H1 (cell line): Measurements from ENCODE around the gene CXCR1. TPM values are rescaled to one million over a fixed set of nuclear protein-coding genes. Genes with fewer than 3 reads are reported as not detected.

Experiments
- CTCF ChIA-PET: fragments of 300-600 bp; sonication (Branson Sonifier 250); formaldehyde crosslinking; loops from one replicate; lab custom pipeline; 2021; ENCODE audit not compliant: partially characterized antibody; lab: Charles Lee
- POLR2A ChIA-PET: fragments of 300-600 bp; sonication (Branson Sonifier 250); formaldehyde crosslinking; loops from one replicate; lab custom pipeline; 2021; ENCODE audit warnings: inconsistent platforms; ENCODE audit not compliant: partially characterized antibody; lab: Charles Lee
- DNase-seq, 2 experiments: peaks; one replicate each; pipeline versions ENCODE4 v3.0.0 to v3.0.0-alpha.2; 2010 to 2022; ENCODE audit warnings: low spot score in 2 of 2, low read depth in 1 of 2, mixed read lengths in 1 of 2
- FAIRE-seq: peaks from 2 replicates; lab custom pipeline; 2011; peaks lifted over from hg19 to GRCh38; lab: Jason Lieb, UNC
- H2AFZ ChIP-seq: 2 replicates; pipeline ENCODE4 v1.8.1; 2012; ENCODE audit warnings: low read length, inconsistent platforms
- H2AK5ac ChIP-seq: 2 replicates; pipeline ENCODE4 v1.6.1; 2013; ENCODE audit warnings: low read depth, low read length
- H2BK120ac ChIP-seq: replicated peaks from 2 replicates; pipeline ENCODE3; 2013; ENCODE audit warnings: low read depth, low read length, inconsistent platforms
- H2BK12ac ChIP-seq: 2 replicates; pipeline ENCODE4 v1.6.1; 2013; ENCODE audit warnings: low read depth, low read length
- H2BK15ac ChIP-seq: 2 replicates; pipeline ENCODE4 v1.6.1; 2013; ENCODE audit warnings: low read length
- H2BK20ac ChIP-seq: 2 replicates; pipeline ENCODE4 v1.6.1; 2013; ENCODE audit warnings: low read length
- H2BK5ac ChIP-seq: 2 replicates; pipeline ENCODE4 v1.6.1; 2013; ENCODE audit warnings: low read depth, low read length
- H3K14ac ChIP-seq: 2 replicates; pipeline ENCODE4 v1.6.1; 2013; ENCODE audit warnings: inconsistent platforms; ENCODE audit not compliant: insufficient read length
- H3K18ac ChIP-seq: 2 replicates; pipeline ENCODE4 v1.6.1; 2013; ENCODE audit warnings: low read length; ENCODE audit errors: extremely low read depth
- H3K23ac ChIP-seq: 2 replicates; pipeline ENCODE4 v1.6.1; 2013; ENCODE audit warnings: inconsistent platforms; ENCODE audit not compliant: insufficient read length
- H3K23me2 ChIP-seq: 2 replicates; pipeline ENCODE4 v1.6.1; 2013; ENCODE audit warnings: low read depth, low read length
- H3K27ac ChIP-seq: 2 replicates; pipeline ENCODE4 v1.6.1; 2011; ENCODE audit warnings: low read depth, low read length, inconsistent platforms
- H3K27me3 ChIP-seq, 4 experiments: replicated peaks in 1 of 4; 1 replicate in 1 of 4; 2 replicates in 3 of 4; pipeline versions ENCODE4 v1.6.1 to v1.8.1; 2011 to 2013; ENCODE audit warnings: low read length in 3 of 4, mild to moderate bottlenecking in 3 of 4, inconsistent platforms in 2 of 4, mixed read lengths in 2 of 4, moderate library complexity in 1 of 4; ENCODE audit not compliant: control insufficient read depth in 3 of 4, insufficient read depth in 3 of 4; ENCODE audit errors: extremely low read depth in 1 of 4
- H3K36me3 ChIP-seq, 4 experiments: 2 replicates each; pipeline versions ENCODE4 v1.6.1 to v1.8.1; 2011 to 2013; ENCODE audit warnings: mild to moderate bottlenecking in 4 of 4, low read length in 3 of 4, moderate library complexity in 2 of 4, control low read depth in 1 of 4, inconsistent platforms in 1 of 4; ENCODE audit not compliant: insufficient read depth in 4 of 4, control insufficient read depth in 2 of 4
- H3K4ac ChIP-seq: replicated peaks from 2 replicates; pipeline ENCODE3; 2013; ENCODE audit warnings: low read length, low read depth, mixed read lengths, inconsistent platforms; ENCODE audit not compliant: insufficient read length
- H3K4me1 ChIP-seq, 4 experiments: replicated peaks in 1 of 4; 1 replicate in 1 of 4; 2 replicates in 3 of 4; pipeline versions ENCODE4 v1.6.1 to v1.8.1; 2011 to 2013; ENCODE audit warnings: low read length in 3 of 4, inconsistent platforms in 2 of 4, mixed read lengths in 1 of 4; ENCODE audit not compliant: insufficient read depth in 4 of 4, control insufficient read depth in 3 of 4
- H3K4me2 ChIP-seq, 2 experiments: 2 replicates each; pipeline versions ENCODE4 v1.6.1 to v1.8.1; 2011 to 2013; ENCODE audit warnings: low read depth in 2 of 2, low read length in 2 of 2, control low read depth in 1 of 2, inconsistent platforms in 1 of 2, mild to moderate bottlenecking in 1 of 2; ENCODE audit not compliant: insufficient read depth in 1 of 2
- H3K4me3 ChIP-seq, 4 experiments: fragments of 200-600, 300-600 bp in 1 of 4; sonication (generic), shearing (Covaris generic), sonication (Bioruptor Twin) in 1 of 4; 2 replicates each; pipeline versions ENCODE4 v1.5.1 to v1.8.1; 2011 to 2016; ENCODE audit warnings: low read length in 4 of 4, low read depth in 3 of 4, control low read depth in 2 of 4, inconsistent platforms in 2 of 4, mild to moderate bottlenecking in 2 of 4, mixed read lengths in 1 of 4, moderate library complexity in 1 of 4; ENCODE audit not compliant: insufficient read depth in 2 of 4; ENCODE audit errors: extremely low read depth in 1 of 4
- H3K56ac ChIP-seq: replicated peaks from 2 replicates; pipeline ENCODE3; 2013; ENCODE audit warnings: low read depth, mild to moderate bottlenecking, mixed read lengths, low read length, inconsistent platforms; ENCODE audit not compliant: insufficient read length
- H3K79me1 ChIP-seq: 2 replicates; pipeline ENCODE4 v1.6.1; 2013; ENCODE audit warnings: low read depth, low read length, control low read depth
- H3K79me2 ChIP-seq, 2 experiments: 2 replicates each; pipeline versions ENCODE4 v1.6.1 to v1.8.1; 2012 to 2013; ENCODE audit warnings: low read length in 2 of 2, mild to moderate bottlenecking in 2 of 2, inconsistent platforms in 1 of 2; ENCODE audit not compliant: insufficient read depth in 2 of 2, control insufficient read depth in 1 of 2
- H3K9ac ChIP-seq, 4 experiments: replicated peaks in 1 of 4; 1 replicate in 1 of 4; 2 replicates in 3 of 4; pipeline versions ENCODE4 v1.6.1 to v1.8.1; 2011 to 2013; ENCODE audit warnings: low read depth in 3 of 4, low read length in 3 of 4, control low read depth in 2 of 4, mild to moderate bottlenecking in 2 of 4, moderate library complexity in 2 of 4, inconsistent platforms in 1 of 4; ENCODE audit errors: extremely low read depth in 1 of 4
- H3K9me3 ChIP-seq, 2 experiments: 2 replicates each; pipeline versions ENCODE4 v1.6.1 to v1.8.1; 2012 to 2013; ENCODE audit warnings: mild to moderate bottlenecking in 2 of 2, moderate library complexity in 2 of 2, control low read depth in 1 of 2, inconsistent platforms in 1 of 2, low read depth in 1 of 2, low read length in 1 of 2, mixed read lengths in 1 of 2; ENCODE audit not compliant: insufficient read depth in 2 of 2
- H4K20me1 ChIP-seq, 2 experiments: replicated peaks in 1 of 2; 2 replicates each; pipeline versions ENCODE3 to v1.8.1; 2011 to 2013; ENCODE audit warnings: inconsistent platforms in 2 of 2, low read length in 2 of 2, mild to moderate bottlenecking in 1 of 2; ENCODE audit not compliant: insufficient read depth in 2 of 2, control insufficient read depth in 1 of 2
- H4K5ac ChIP-seq: 2 replicates; pipeline ENCODE4 v1.6.1; 2013; ENCODE audit warnings: low read length, low read depth, mixed read lengths, inconsistent platforms; ENCODE audit not compliant: insufficient read length
- H4K8ac ChIP-seq: 2 replicates; pipeline ENCODE4 v1.8.0; 2013; ENCODE audit warnings: mild to moderate bottlenecking, moderate library complexity, low read length, inconsistent platforms; ENCODE audit not compliant: insufficient read depth; ENCODE audit errors: extremely low read depth
- H4K91ac ChIP-seq: replicated peaks from 2 replicates; pipeline ENCODE3; 2013; ENCODE audit warnings: low read length, mixed read lengths, inconsistent platforms; ENCODE audit not compliant: insufficient read length
- BRCA1 ChIP-seq: IDR thresholded peaks from 2 replicates; pipeline ENCODE4 v1.6.1; 2012; ENCODE audit warnings: low read depth, low read length, improper control_type of control experiment
- CEBPB ChIP-seq: IDR thresholded peaks from 2 replicates; pipeline ENCODE4 v1.6.1; 2012; ENCODE audit warnings: low read depth, low read length
- CREB1 ChIP-seq: IDR thresholded peaks from 2 replicates; pipeline ENCODE4 v1.6.1; 2012; ENCODE audit warnings: inconsistent platforms
- FOSL1 ChIP-seq: IDR thresholded peaks from 2 replicates; pipeline ENCODE4 v1.6.1; 2011; ENCODE audit warnings: mild to moderate bottlenecking, low read depth, low read length, moderate library complexity; ENCODE audit not compliant: insufficient read depth
- GTF2F1 ChIP-seq: IDR thresholded peaks from 2 replicates; pipeline ENCODE4 v1.6.1; 2012; ENCODE audit warnings: low read depth, low read length, improper control_type of control experiment, borderline replicate concordance
- JUND ChIP-seq: IDR thresholded peaks from 2 replicates; pipeline ENCODE4 v1.6.1; 2011; ENCODE audit warnings: mild to moderate bottlenecking, improper control_type of control experiment, low read length
- SAP30 ChIP-seq: fragments of 300-600 bp; sonication (generic); IDR thresholded peaks from 2 replicates; pipeline ENCODE4 v1.7.1; 2012; ENCODE audit warnings: low read length, moderate library complexity, mild to moderate bottlenecking, inconsistent platforms; ENCODE audit not compliant: insufficient read depth, insufficient replicate concordance
- SRF ChIP-seq: IDR thresholded peaks from 2 replicates; pipeline ENCODE4 v1.6.1; 2011; ENCODE audit warnings: mild to moderate bottlenecking, low read depth, low read length, moderate library complexity
- WGBS, 2 experiments: shearing (Covaris generic) in 1 of 2; methylation state at CpG; one replicate each; pipeline versions ENCODE4 v1.1.6 to v1.1.7; 2013 to 2015; ENCODE audit warnings: low lambda C conversion rate in 2 of 2, mixed read lengths in 2 of 2, inconsistent platforms in 1 of 2, low coverage in 1 of 2, missing lambda C conversion rate in 1 of 2; ENCODE audit not compliant: insufficient replicate concordance in 2 of 2, insufficient coverage in 1 of 2, insufficient read length in 1 of 2; ENCODE audit errors: extremely low coverage in 1 of 2, missing lambda C conversion rate in 1 of 2; 5-methylcytosine and 5-hydroxymethylcytosine counted together
- polyA plus RNA-seq, 7 experiments: library from polyadenylated mRNA; depleted of rRNA in 3 of 7; stranded (reverse) in 5 of 7; unstranded in 2 of 7; fragments of >200 nt in 5 of 7; fragments of 200-250 nt in 2 of 7; gene quantifications; 1 replicate in 5 of 7; 2 replicates in 1 of 7; 4 replicates in 1 of 7; pipeline versions ENCODE4 v1.2.1 to v1.2.3, GENCODE V29; 2011 to 2013; ENCODE audit warnings: missing spikeins in 2 of 7, mixed read lengths in 2 of 7
- total RNA-seq: library from RNA; stranded (reverse); fragmentation: NEBNext Ultra II Directional; extraction: Animal tissue kit (Norgen Biotek cat#: 25700); gene quantifications from 2 replicates; pipeline ENCODE4 v1.2.1, GENCODE V29; 2021
- TF ChIP-seq, protein P1 (sequence below): IDR thresholded peaks from 2 replicates; pipeline ENCODE4 v1.6.1; 2012; ENCODE audit warnings: inconsistent platforms

The CXCR1 gene
- total and polyA plus RNA-seq, 2 of the 8 experiments (the other 6 are each of a cell fraction or from before 2014, with no cell fraction given): not detected

DNA sequence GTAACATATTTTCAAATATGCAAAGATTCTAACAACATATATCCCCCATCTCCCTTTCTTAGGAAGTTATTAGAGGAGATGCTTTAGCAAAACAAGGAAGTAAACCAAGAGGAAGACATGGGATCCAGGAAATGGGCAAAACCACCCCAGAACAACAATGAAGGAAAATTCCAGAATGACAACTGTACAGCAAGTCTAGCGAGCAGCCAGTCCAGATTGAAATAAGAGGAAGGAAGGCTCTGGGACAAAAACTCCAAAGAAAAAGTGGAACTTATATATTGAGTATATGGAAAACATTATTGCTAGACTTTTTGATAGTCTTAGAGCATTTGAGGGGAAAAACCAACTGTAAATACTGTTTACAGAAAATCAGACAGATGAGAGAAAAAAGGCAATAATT is 47.4 kb upstream of the CXCR1 start:
- Histone ChIP-seq H2BK5ac (no peak overlapping the region), H3K9me3 (no peaks in the 10 kb centered on the region), H3K27ac (no peak overlapping the region), H2BK12ac (no peak overlapping the region), H3K4me3 (no peak overlapping the region), H3K18ac (no peak overlapping the region), H4K5ac (no peak overlapping the region), H2AK5ac (no peak overlapping the region), H3K14ac (no peak overlapping the region), H2AFZ (no peak overlapping the region), H3K36me3 (no peaks in the 10 kb centered on the region), H3K9ac (no peak overlapping the region), H2BK120ac (no peak overlapping the region), H2BK20ac (no peak overlapping the region), H3K23ac (no peak overlapping the region), H3K79me1 (peaks cover 9% of the 10 kb centered on the region; the same call in 1 of the 2 replicates), H4K91ac (no peak overlapping the region), H2BK15ac (no peak overlapping the region), H3K4ac (no peak overlapping the region), H3K27me3 (no peaks in the 10 kb centered on the region), H3K4me2 (no peak overlapping the region), H3K56ac (no peak overlapping the region), H3K23me2 (peaks cover 2% of the 10 kb centered on the region; the same call in 1 of the 2 replicates), H3K79me2 (peaks cover 16 to 17% of the 10 kb centered on the region in 2 experiments), H3K4me1 (peaks cover 0 to 7% (median 0%) of the 10 kb centered on the region in 4 experiments; a peak in 2 of 7 replicates), H4K20me1 (no peaks in the 10 kb centered on the region), H4K8ac (no peak overlapping the region)
- ChIA-PET CTCF (no interaction called here), POLR2A (no interaction called here)
- 91% methylated on average over 1 of the region's 1 CpG; no CpG with 5 or more reads in 1 of the 2 experiments for WGBS, 2 experiments
- DNase-seq (no peak), FAIRE-seq (no peak)
- TF ChIP-seq BRCA1 (no peak), GTF2F1 (no peak), SRF (no peak), CEBPB (no peak), JUND (no peak), SAP30 (no peak), CREB1 (no peak), FOSL1 (no peak)
- TF ChIP-seq, protein P1, sequence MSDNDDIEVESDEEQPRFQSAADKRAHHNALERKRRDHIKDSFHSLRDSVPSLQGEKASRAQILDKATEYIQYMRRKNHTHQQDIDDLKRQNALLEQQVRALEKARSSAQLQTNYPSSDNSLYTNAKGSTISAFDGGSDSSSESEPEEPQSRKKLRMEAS: no peak
